NCI-H82 treated with DMSO at 0.1 percent for 48 hours (cell line): ENCODE data around the gene ILF3.

Experiments
- DNase-seq: peaks from one replicate; lab custom pipeline; 2025; ENCODE audit not compliant: unreplicated experiment; lab: John Stamatoyannopoulos, UW

ILF3 gene

DNA sequence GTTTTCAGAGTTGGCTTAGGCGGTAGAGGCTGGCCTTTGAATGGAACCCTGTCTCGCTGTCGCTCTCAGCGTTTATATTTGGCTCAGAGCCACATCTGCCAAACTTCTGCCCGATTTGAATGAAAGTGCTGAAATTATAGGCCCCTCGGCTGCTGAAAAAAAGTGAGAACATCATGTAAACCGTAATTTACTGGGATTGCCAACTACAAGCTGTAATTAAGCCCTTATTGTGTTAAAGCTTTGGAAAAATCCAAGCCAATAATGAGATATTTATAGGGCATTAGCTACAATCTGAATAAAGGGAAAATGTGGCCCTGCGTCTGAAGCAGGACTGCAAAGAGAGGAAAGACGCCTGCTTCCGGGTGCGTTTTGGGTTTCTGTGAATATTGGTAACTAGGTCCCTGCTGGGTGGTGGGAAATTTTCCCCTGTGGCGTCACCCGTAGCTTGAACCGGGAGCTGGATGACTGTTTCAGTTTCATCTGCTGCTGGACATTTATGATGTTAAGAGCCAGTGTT lies 73.6 kb downstream of the ILF3 start:
- no peak for DNase-seq

DNA sequence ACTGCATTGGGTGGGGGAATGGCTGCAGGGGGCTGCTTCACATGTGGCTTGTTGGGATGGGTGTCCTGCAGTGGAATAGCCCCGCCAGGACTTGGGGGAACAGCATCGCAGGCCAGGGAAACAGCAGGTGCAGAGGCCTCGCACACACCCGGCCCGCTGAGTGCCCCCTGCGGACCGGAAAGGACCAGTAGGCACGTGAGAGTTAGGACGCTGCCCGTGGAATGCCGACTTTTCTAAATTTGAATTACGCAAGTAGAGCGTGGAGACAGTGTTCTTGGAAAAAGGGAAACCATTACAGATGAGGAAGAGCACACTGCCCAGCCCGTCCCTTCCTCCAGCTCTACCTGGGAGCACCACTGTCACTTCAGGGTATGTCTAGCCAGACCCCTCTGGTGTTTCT lies 75.3 kb downstream of the ILF3 start:
- no peak for DNase-seq

DNA sequence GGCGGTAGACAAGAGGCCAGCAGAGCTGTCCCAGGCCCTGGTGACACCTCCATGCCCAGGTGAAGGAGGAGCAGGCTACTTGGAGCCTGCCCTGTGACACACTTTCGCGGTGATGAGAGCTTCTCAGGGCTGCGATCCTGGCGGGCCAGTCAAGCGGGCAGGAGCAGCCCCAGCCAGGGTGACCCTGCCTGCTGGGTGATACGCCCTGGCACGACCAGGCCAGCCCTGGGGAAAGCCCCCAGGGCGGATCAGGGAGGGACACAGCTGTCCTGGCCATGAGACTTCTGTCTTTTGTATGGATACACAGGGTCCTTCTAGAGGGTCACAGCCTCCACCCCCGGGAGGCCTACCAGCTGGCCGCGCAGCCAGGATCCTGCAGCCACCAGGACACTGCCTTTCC lies 76.8 kb downstream of the ILF3 start:
- DNase-seq, result no peak

DNA sequence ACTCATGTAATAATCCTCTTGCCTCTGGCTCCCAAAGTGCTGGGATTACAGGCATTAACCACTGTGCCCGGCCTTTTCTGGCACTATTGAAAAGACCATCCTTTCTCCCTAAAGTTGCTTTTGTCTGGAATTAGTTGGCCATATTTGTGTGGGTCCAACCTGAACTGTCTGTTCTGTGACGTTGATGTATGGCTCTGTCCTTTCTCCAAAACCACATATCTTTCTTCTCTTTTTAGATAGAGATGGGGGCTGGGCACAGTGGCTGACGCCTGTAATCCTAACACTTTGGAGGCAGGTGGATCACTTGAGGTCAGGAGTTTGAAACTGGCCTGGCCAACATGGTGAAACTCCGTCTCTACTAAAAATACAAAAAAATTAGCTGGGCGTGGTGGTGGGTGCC lies 81.6 kb downstream of the ILF3 start:
- no peak for DNase-seq

- no peak for DNase-seq
These were observed 82.0 kb downstream of the ILF3 start for GRCh38 chr19:10736189-10736588.

DNA sequence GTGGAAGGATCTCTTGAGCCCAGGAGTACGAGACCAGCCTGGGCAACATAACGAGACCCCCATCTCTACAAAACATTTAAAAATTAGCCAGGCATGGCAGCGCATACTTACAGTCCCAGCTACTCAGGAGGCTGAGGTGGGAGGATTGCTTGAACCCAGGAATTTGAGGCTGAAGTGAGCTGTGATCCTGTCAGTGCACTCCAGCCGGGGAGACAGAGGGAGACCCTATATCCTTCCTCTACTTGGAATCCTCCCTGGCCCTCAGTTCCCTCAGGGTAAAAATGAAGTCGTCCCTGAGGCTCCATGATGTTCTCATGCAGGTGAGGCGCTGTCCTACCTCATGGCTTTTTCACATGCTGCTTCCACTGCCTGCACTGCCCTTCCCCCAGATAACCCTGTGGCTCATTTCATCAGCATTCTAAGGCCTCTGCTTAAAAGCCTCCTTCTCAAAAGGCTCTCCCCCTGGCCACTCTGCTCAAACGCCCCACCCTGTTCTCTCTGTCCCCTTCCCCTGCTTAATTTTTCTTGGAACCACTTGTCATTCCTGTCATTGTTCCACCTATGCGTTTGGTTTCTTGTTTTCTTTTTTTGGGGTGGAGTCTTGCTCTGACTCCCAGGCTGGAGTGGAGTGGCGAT lies 82.9 kb downstream of the ILF3 start:
- DNase-seq, result no peak

- DNase-seq, result no peak
These were observed 83.6 kb downstream of the ILF3 start for GRCh38 chr19:10737722-10738121.

- no peak for DNase-seq
These were observed 86.7 kb downstream of the ILF3 start for GRCh38 chr19:10740798-10741197.
